Measurements from ENCODE around the gene ANKRD13A. TPM values are rescaled to one million over a fixed set of nuclear protein-coding genes. Genes with fewer than 3 reads are reported as not detected.

ANKRD13A gene
- total RNA-seq, 1 experiment from 2014 or later: 118 TPM

- CTCF ChIA-PET: interaction anchor here (0.7 kb wide), 1 partner anchor 61 kb away, joined by 3 read pairs; no protein-coding TSS in a partner anchor
- no peak for TF ChIP-seq EZH2 (IDR thresholded peaks at IDR 0.05; ENCODE audit: low read length, unreplicated experiment)
- TF ChIP-seq, protein P1, sequence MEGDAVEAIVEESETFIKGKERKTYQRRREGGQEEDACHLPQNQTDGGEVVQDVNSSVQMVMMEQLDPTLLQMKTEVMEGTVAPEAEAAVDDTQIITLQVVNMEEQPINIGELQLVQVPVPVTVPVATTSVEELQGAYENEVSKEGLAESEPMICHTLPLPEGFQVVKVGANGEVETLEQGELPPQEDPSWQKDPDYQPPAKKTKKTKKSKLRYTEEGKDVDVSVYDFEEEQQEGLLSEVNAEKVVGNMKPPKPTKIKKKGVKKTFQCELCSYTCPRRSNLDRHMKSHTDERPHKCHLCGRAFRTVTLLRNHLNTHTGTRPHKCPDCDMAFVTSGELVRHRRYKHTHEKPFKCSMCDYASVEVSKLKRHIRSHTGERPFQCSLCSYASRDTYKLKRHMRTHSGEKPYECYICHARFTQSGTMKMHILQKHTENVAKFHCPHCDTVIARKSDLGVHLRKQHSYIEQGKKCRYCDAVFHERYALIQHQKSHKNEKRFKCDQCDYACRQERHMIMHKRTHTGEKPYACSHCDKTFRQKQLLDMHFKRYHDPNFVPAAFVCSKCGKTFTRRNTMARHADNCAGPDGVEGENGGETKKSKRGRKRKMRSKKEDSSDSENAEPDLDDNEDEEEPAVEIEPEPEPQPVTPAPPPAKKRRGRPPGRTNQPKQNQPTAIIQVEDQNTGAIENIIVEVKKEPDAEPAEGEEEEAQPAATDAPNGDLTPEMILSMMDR (conservative IDR thresholded peaks at IDR 0.05; ENCODE audit: low read depth, low read length): no peak
- TF ChIP-seq EZH2phosphoT487 (IDR thresholded peaks at IDR 0.05; ENCODE audit: borderline replicate concordance, low read length): no peak
- H3K36me3 ChIP-seq (ENCODE audit: low read depth, low read length): peaks cover 20% of the 10 kb centered on the region
- no peaks in the 10 kb centered on the region for H3K27me3 ChIP-seq (ENCODE audit: low read length)
- POLR2A ChIA-PET (ENCODE audit: unreplicated experiment): no interaction called here
- no peaks in the 10 kb centered on the region for H4K20me1 ChIP-seq (ENCODE audit: low read length)
- BruUV-seq (replicated peaks): no TSS peak
- no peak overlapping the region for H3K9ac ChIP-seq (ENCODE audit: low read length)
- intact Hi-C loops (cut with micrococcal nuclease): no loop called here
- no peak overlapping the region for H3K4me3 ChIP-seq (ENCODE audit: low read length)
- peaks cover 11% of the 10 kb centered on the region for H3F3A ChIP-seq (ENCODE audit: low read length, unreplicated experiment)
- H3K4me1 ChIP-seq (ENCODE audit: insufficient read depth, low read length): peaks cover 40% of the 10 kb centered on the region
- no peak overlapping the region for H3K27ac ChIP-seq (ENCODE audit: low read length)
- no peak overlapping the region for H2AFZ ChIP-seq (ENCODE audit: low read length)
- ATAC-seq (no peak), DNase-seq (no peak)
- no peak overlapping the region for H3K4me2 ChIP-seq (ENCODE audit: low read length)
- no peaks in the 10 kb centered on the region for H3K9me3 ChIP-seq (ENCODE audit: low read length)
- H3K79me2 ChIP-seq (ENCODE audit: low read length): peaks cover 44% of the 10 kb centered on the region
- H3K9me2 ChIP-seq (replicated peaks; ENCODE audit: low read length): no peaks in the 10 kb centered on the region
Measured at GRCh38 chr12:110042264-110042663, 43.0 kb downstream of the ANKRD13A start.

- peak overlapping the region; percentile 87 for H3K4me3 ChIP-seq (ENCODE audit: low read length)
Measured at GRCh38 chr12:110046451-110047187, 47.4 kb downstream of the ANKRD13A start.

More at GRCh38 chr12:110046451-110047187, 47.4 kb downstream of the ANKRD13A start:
- no peaks in the 10 kb centered on the region for H3K27me3 ChIP-seq (ENCODE audit: low read length)
- ATAC-seq (no peak), DNase-seq (no peak)
- no peaks in the 10 kb centered on the region for H3K9me2 ChIP-seq (replicated peaks; ENCODE audit: low read length)
- peaks cover 17% of the 10 kb centered on the region; the same call in 1 of the 2 replicates for H3K4me1 ChIP-seq (ENCODE audit: insufficient read depth, low read length)
- intact Hi-C loops (cut with micrococcal nuclease): loop anchor here (5.0 kb wide), 1 partner anchor 356 kb away; the partner anchor contains the start of gene ANAPC7
- no peaks in the 10 kb centered on the region for H4K20me1 ChIP-seq (ENCODE audit: low read length)
- peaks cover 44% of the 10 kb centered on the region for H3K79me2 ChIP-seq (ENCODE audit: low read length)
- ChIA-PET CTCF (no interaction called here), POLR2A (ENCODE audit: unreplicated experiment) (no interaction called here)
- H3K9me3 ChIP-seq (ENCODE audit: low read length): no peaks in the 10 kb centered on the region
- no peak overlapping the region for H3K27ac ChIP-seq (ENCODE audit: low read length)
- H2AFZ ChIP-seq (ENCODE audit: low read length): no peak overlapping the region
- no TSS peak for BruUV-seq (replicated peaks)
- no peak overlapping the region for H3K9ac ChIP-seq (ENCODE audit: low read length)
- peaks cover 9% of the 10 kb centered on the region for H3K36me3 ChIP-seq (ENCODE audit: low read depth, low read length)
- TF ChIP-seq EZH2 (IDR thresholded peaks at IDR 0.05; ENCODE audit: low read length, unreplicated experiment): no peak
- TF ChIP-seq, protein P1 (conservative IDR thresholded peaks at IDR 0.05; ENCODE audit: low read depth, low read length): no peak
- TF ChIP-seq EZH2phosphoT487 (IDR thresholded peaks at IDR 0.05; ENCODE audit: borderline replicate concordance, low read length): no peak
- peak overlapping the region; percentile 92 for H3K4me2 ChIP-seq (ENCODE audit: low read length)
- H3F3A ChIP-seq (ENCODE audit: low read length, unreplicated experiment): no peaks in the 10 kb centered on the region
